OCI-LY1 (cell line): ENCODE results near the gene DRG1.

ENCODE experiments used
- EZH2 ChIP-seq: fragments of 200-600 bp; sonication (generic), shearing (Covaris generic); IDR thresholded peaks from 2 replicates; pipeline ENCODE4 v1.8.0; 2017; ENCODE audit warnings: borderline replicate concordance, mixed run types, mild to moderate bottlenecking, antibody characterized with exemption, low read length, moderate library complexity, mixed read lengths
- TF ChIP-seq, protein P1 (sequence below): fragments of 200-600 bp; sonication (generic), shearing (Covaris generic); IDR thresholded peaks from 2 replicates; pipeline ENCODE4 v1.5.1; 2017; ENCODE audit warnings: mild to moderate bottlenecking, antibody characterized with exemption, low read length, moderate library complexity, mixed read lengths

- TF ChIP-seq, protein P1, sequence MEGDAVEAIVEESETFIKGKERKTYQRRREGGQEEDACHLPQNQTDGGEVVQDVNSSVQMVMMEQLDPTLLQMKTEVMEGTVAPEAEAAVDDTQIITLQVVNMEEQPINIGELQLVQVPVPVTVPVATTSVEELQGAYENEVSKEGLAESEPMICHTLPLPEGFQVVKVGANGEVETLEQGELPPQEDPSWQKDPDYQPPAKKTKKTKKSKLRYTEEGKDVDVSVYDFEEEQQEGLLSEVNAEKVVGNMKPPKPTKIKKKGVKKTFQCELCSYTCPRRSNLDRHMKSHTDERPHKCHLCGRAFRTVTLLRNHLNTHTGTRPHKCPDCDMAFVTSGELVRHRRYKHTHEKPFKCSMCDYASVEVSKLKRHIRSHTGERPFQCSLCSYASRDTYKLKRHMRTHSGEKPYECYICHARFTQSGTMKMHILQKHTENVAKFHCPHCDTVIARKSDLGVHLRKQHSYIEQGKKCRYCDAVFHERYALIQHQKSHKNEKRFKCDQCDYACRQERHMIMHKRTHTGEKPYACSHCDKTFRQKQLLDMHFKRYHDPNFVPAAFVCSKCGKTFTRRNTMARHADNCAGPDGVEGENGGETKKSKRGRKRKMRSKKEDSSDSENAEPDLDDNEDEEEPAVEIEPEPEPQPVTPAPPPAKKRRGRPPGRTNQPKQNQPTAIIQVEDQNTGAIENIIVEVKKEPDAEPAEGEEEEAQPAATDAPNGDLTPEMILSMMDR: no peak
- TF ChIP-seq EZH2: no peak
Observed at GRCh38 chr22:31377612-31378011, 21.8 kb upstream of the DRG1 start.
